Smooth muscle cell (in vitro differentiated cells): ENCODE data around the gene HTR3B. TPM values are rescaled to one million over a fixed set of nuclear protein-coding genes. Genes with fewer than 3 reads are reported as not detected.

ENCODE experiments used
- DNase-seq: peaks from one replicate; lab custom pipeline; 2025; ENCODE audit not compliant: unreplicated experiment; lab: John Stamatoyannopoulos, UW
- H2AFZ ChIP-seq: fragments of 200-600 bp; sonication (generic); 2 replicates; pipeline ENCODE4 v1.6.0; 2016; ENCODE audit warnings: antibody characterized with exemption, low read depth, mild to moderate bottlenecking
- H3F3A ChIP-seq: fragments of 200-600 bp; sonication (generic); 2 replicates; pipeline ENCODE4 v1.6.0; 2017; ENCODE audit warnings: antibody characterized with exemption, low read depth
- H3K27ac ChIP-seq: fragments of 200-600 bp; sonication (generic); 2 replicates; pipeline ENCODE4 v1.5.1; 2016; ENCODE audit warnings: low read depth, mild to moderate bottlenecking
- H3K27me3 ChIP-seq: fragments of 200-600 bp; sonication (generic); 2 replicates; pipeline ENCODE4 v1.6.1; 2016; ENCODE audit warnings: low read depth, mild to moderate bottlenecking
- H3K36me3 ChIP-seq: fragments of 200-600 bp; sonication (generic); 2 replicates; pipeline ENCODE4 v1.5.1; 2016; ENCODE audit warnings: low read depth
- H3K4me1 ChIP-seq: fragments of 200-600 bp; sonication (generic); 2 replicates; pipeline ENCODE4 v1.5.1; 2016; ENCODE audit warnings: low read depth
- H3K4me2 ChIP-seq: fragments of 200-600 bp; sonication (generic); 2 replicates; pipeline ENCODE4 v1.6.0; 2016; ENCODE audit warnings: mild to moderate bottlenecking
- H3K4me3 ChIP-seq: fragments of 200-600 bp; sonication (generic); 2 replicates; pipeline ENCODE4 v1.5.1; 2016; ENCODE audit warnings: mild to moderate bottlenecking
- H3K79me2 ChIP-seq: fragments of 200-600 bp; sonication (generic); 2 replicates; pipeline ENCODE4 v1.6.0; 2016; ENCODE audit warnings: low read depth, mild to moderate bottlenecking
- H3K9ac ChIP-seq: fragments of 200-600 bp; sonication (generic); 2 replicates; pipeline ENCODE4 v1.6.0; 2016; ENCODE audit warnings: low read depth
- H3K9me3 ChIP-seq: fragments of 200-600 bp; sonication (generic); replicated peaks from 2 replicates; pipeline ENCODE4 v1.5.1; 2016; ENCODE audit warnings: low read depth
- H4K20me1 ChIP-seq: fragments of 200-600 bp; sonication (generic); 2 replicates; pipeline ENCODE4 v1.6.0; 2016; ENCODE audit warnings: low read depth
- WGBS: methylation state at CpG from one replicate; pipeline ENCODE4 v1.1.7; 2016; ENCODE audit warnings: low lambda C conversion rate; 5-methylcytosine and 5-hydroxymethylcytosine counted together
- polyA plus RNA-seq: library from polyadenylated mRNA; unstranded; fragments of >200 nt; fragmentation: Nextera tagmentation; extraction: Ambion mirVana; gene quantifications from 2 replicates; pipeline ENCODE4 v1.2.1, GENCODE V29; 2016
- total RNA-seq: library from RNA; depleted of rRNA; stranded (reverse); fragments of >200 nt; gene quantifications from 2 replicates; pipeline ENCODE4 v1.2.3, GENCODE V29; 2014
- TF ChIP-seq, protein P1 (sequence below): fragments of 200-600 bp; sonication (generic); IDR thresholded peaks from 2 replicates; pipeline ENCODE4 v1.5.1; 2017; ENCODE audit warnings: borderline replicate concordance, mild to moderate bottlenecking, antibody characterized with exemption; ENCODE audit not compliant: insufficient read depth, poor library complexity, severe bottlenecking

The HTR3B gene
- total and polyA plus RNA-seq, 2 experiments from 2014 or later: not detected

DNA sequence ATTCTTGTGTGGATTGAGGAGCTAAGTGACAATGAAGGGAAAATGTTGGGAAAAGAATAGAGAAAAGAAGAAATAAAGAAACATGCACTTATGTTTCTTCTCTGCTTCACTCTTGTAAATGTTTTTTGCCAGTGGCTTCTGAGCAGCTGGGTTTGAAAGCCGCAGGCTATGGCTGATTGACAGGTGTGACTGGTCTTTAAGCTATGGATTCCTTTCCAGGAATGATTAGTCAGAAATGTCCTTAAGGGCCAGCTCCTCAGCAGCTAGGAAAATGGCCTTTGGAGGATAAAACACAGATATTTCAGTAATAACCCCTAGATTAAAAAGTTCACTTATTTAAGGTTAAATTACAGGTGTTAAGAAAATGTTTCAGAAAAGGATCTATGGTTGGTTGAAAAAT is 22.7 kb upstream of the HTR3B start:
- DNase-seq: no peak
- H3F3A ChIP-seq: no peaks in the 10 kb centered on the region
- H3K9ac ChIP-seq: no peak overlapping the region
- H3K36me3 ChIP-seq: no peaks in the 10 kb centered on the region
- no peaks in the 10 kb centered on the region for H3K27me3 ChIP-seq
- H4K20me1 ChIP-seq: no peaks in the 10 kb centered on the region
- TF ChIP-seq, protein P1, sequence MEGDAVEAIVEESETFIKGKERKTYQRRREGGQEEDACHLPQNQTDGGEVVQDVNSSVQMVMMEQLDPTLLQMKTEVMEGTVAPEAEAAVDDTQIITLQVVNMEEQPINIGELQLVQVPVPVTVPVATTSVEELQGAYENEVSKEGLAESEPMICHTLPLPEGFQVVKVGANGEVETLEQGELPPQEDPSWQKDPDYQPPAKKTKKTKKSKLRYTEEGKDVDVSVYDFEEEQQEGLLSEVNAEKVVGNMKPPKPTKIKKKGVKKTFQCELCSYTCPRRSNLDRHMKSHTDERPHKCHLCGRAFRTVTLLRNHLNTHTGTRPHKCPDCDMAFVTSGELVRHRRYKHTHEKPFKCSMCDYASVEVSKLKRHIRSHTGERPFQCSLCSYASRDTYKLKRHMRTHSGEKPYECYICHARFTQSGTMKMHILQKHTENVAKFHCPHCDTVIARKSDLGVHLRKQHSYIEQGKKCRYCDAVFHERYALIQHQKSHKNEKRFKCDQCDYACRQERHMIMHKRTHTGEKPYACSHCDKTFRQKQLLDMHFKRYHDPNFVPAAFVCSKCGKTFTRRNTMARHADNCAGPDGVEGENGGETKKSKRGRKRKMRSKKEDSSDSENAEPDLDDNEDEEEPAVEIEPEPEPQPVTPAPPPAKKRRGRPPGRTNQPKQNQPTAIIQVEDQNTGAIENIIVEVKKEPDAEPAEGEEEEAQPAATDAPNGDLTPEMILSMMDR: no peak
- H3K27ac ChIP-seq: no peak overlapping the region
- H3K9me3 ChIP-seq: no peaks in the 10 kb centered on the region
- 58% methylated on average over 1 of the region's 1 CpG for WGBS
- no peak overlapping the region for H2AFZ ChIP-seq
- H3K4me1 ChIP-seq: no peaks in the 10 kb centered on the region
- H3K79me2 ChIP-seq: no peaks in the 10 kb centered on the region
- H3K4me2 ChIP-seq: no peak overlapping the region
- H3K4me3 ChIP-seq: no peak overlapping the region

DNA sequence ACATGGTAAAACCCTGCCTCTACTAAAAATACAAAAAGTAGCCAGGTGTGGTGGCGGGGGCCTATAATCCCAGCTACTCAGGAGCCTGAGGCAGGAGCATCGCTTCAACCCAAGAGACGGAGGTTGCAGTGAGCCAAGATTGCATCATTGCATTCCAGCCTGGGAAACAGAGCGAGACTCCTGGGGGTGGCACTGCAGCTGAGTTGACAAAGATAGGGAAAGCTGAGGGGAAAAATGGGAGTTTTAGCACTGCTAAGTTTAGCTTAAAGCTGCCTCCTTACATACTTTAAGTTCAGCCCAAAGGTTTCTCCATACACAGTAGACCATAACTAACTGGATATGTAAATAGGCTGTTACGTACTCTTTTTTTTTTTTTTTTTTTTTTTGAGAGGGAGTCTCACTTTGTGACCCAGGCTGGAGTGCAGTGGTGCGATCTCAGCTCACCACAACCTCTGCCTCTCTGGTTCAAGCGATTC is 20.2 kb upstream of the HTR3B start:
- Histone ChIP-seq H3K4me2 (no peak overlapping the region), H3K79me2 (no peaks in the 10 kb centered on the region), H3K4me1 (no peaks in the 10 kb centered on the region), H4K20me1 (no peaks in the 10 kb centered on the region), H3K9ac (no peak overlapping the region), H2AFZ (no peak overlapping the region), H3K4me3 (no peak overlapping the region), H3K27me3 (no peaks in the 10 kb centered on the region), H3K9me3 (no peaks in the 10 kb centered on the region), H3F3A (no peaks in the 10 kb centered on the region), H3K36me3 (no peaks in the 10 kb centered on the region), H3K27ac (no peak overlapping the region)
- WGBS: 41% methylated on average over 7 of the region's 7 CpGs
- TF ChIP-seq, protein P1: no peak
- no peak for DNase-seq

DNA sequence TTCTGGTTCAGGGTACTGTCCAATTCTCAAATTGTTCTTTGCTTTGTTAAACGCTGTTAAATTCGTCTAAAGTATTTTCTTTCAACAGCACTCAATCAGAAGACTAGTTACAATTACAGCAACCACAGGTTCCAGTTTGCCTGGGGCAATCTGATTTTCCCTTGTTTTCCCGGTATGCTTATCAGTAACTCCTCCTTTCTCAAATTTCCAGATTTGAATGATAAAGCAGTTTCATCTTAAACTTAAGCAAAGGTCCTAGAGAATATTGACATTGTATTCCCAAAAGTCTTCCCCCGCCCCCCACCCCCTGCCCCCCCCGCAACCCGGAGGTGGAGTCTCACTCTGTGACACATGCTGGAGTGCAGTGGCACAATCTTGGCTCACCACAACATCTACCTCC is 18.7 kb upstream of the HTR3B start:
- H3K27ac ChIP-seq: no peak overlapping the region
- H3K4me3 ChIP-seq: no peak overlapping the region
- H2AFZ ChIP-seq: no peak overlapping the region
- 39% methylated on average over 6 of the region's 6 CpGs for WGBS
- no peaks in the 10 kb centered on the region for H3K27me3 ChIP-seq
- no peak overlapping the region for H3K9ac ChIP-seq
- H3K79me2 ChIP-seq: no peaks in the 10 kb centered on the region
- TF ChIP-seq, protein P1: no peak
- no peaks in the 10 kb centered on the region for H3K36me3 ChIP-seq
- no peaks in the 10 kb centered on the region for H3F3A ChIP-seq
- no peaks in the 10 kb centered on the region for H3K9me3 ChIP-seq
- no peaks in the 10 kb centered on the region for H3K4me1 ChIP-seq
- H3K4me2 ChIP-seq: no peak overlapping the region
- H4K20me1 ChIP-seq: no peaks in the 10 kb centered on the region
- DNase-seq: no peak

DNA sequence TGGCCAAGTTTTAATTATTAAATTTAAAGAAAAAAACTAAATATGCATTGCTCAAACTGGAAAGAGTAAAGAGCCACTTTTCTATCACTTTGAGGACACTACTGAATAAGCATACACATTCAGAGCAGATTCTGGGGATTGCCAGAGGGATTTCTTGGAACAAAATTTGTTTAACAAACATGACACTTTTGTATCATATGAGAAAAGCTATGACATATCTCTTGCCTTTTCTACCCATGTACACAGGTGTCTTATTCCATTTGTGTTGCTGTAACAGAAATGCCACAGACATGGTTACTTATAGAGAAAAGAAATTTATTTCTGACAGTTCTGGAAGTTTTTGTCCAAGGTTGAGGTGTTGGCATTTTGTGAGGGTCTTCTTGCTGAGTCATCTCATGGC is 15.7 kb upstream of the HTR3B start:
- no peak for DNase-seq
- H3F3A ChIP-seq: no peaks in the 10 kb centered on the region
- H3K9me3 ChIP-seq: no peaks in the 10 kb centered on the region
- no peak overlapping the region for H3K9ac ChIP-seq
- H4K20me1 ChIP-seq: no peaks in the 10 kb centered on the region
- no peaks in the 10 kb centered on the region for H3K27me3 ChIP-seq
- H3K4me3 ChIP-seq: no peak overlapping the region
- no peak overlapping the region for H3K4me2 ChIP-seq
- no peak overlapping the region for H3K27ac ChIP-seq
- H2AFZ ChIP-seq: no peak overlapping the region
- TF ChIP-seq, protein P1: no peak
- no peaks in the 10 kb centered on the region for H3K79me2 ChIP-seq
- H3K36me3 ChIP-seq: no peaks in the 10 kb centered on the region
- H3K4me1 ChIP-seq: no peaks in the 10 kb centered on the region
